ENCODE data around the gene ZNF319.
"Not testable (repeated sequence)": the region's sequence is repeated elsewhere in the genome, so short reads cannot be mapped to it uniquely, and the experiment has no call there.

ZNF319 gene

DNA sequence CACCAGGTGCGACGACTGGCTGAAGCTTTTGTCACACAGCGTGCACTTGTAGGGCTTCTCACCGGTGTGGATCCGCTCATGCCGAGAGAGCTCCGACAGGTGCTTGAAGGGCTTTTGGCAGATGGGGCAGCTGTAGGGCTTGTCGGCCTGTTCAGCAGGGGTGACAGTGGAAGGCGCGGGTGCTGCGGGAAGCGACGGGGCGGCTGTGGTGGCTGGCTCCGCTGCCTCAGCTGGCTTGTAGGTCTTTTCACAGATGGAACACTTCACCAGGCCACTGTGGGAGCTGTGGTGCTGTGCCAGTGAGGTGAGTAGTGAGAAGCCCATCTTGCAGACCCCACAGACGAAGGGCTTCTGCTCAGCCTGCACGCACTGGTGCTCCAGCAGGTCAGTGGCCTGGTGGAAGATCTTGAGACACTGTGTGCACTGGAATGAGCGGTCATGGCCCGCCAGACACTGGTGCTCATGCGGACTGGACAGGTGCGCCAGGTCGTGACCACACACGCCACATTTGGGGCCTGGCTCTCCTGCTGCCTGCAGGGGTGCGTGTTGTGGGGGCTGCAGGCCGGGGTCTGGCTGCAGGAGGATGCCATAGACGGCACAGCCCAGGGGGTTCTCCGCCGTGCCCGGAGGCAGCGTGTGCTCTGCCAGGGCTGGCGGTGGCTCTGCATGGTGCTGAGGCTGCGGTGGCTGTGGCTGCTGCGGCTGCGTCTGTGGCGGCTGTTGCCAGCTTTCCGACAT is 2.8 kb downstream of the ZNF319 start:
- DNase-seq (ENCODE audit: low read depth in 3 of 3), result no peak

DNA sequence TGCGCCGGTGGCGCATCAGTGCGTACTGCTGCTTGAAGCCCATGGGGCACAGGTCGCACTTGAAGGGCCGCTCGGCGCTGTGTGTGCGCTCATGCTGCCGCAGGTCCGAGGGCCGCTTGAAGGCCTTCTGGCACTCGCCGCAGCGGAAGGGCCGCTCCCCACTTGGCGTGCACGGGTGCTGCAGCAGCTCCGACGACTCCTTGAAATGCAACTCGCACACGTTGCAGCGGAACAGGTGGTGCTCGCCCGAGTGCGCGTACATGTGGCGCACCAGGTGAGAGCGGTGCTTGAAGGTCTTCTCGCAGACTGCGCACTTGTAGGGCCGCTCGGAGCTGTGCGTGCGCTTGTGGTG is 3.3 kb downstream of the ZNF319 start:
- no peak for DNase-seq (ENCODE audit: low read depth in 3 of 3)

DNA sequence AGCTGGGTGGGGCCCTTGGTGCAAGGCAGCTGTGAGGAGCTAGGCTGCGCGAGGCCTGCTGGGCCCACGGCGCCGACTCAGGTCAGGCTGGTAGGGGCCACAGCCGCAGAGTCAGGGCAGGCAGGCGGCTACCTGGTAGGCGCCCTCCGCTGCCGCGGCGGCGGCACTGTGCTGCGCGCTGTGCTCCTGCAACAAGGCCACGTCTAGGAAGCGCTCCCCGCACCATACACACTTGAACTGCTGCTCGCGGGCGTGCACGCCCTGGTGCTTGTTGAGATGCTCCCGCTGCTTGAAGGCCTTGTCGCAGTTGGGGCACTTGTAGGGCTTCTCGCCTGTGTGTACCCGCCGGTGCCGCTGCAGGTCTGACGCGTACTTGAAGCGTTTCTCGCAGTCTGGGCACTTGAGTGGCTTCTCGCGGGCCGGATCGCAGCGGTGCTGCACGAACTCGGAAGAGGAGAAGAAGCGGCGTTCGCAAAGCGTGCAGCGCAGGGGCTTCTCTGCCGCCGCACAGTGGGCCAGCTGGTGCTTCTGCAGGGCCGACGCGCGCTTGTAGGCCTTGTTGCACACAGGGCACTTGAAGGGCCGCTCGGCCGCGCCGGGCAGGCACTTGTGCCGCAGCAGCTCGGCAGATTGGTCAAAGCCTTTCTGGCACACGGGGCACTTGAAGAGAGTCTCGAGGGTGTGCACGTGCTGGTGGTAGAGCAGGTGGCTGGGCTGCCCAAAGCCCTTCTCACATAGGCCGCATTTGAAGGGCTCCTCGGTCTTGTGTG is 3.9 kb downstream of the ZNF319 start:
- no peak for DNase-seq (ENCODE audit: low read depth in 3 of 3)

DNA sequence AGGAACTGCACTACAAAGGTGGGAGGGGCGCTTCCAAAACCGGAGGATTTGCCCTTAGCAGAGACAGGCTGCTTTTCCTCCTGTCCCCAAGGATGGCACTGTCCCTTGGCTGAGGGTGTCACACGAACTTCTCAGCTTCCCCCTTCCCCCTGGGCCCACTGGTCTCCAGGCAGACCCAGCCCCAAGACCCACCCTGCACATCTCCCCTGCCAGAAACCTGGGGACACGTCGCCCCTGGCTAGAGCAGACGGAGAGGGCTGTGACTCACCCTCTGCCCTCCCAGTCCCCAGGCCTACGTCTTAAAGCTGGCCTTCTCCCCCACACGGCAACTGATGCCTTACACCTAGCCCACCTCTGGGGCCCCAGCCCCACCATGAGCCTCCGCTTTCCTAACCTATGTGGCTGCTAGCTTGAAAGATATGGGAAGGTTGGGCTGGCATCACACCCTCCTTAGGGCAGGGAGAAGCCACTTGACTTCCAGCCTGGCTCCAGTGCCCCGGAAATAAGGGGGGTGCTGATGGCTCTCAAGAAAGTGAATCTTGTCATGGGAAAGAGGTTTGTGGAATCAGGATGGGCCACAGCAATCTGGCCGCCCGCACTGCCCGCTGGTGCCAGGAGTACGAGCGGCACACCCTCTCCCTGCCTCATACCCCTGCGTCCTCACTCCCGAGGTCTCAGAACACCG is 4.6 kb downstream of the ZNF319 start:
- no peak for DNase-seq (ENCODE audit: low read depth in 3 of 3)

DNA sequence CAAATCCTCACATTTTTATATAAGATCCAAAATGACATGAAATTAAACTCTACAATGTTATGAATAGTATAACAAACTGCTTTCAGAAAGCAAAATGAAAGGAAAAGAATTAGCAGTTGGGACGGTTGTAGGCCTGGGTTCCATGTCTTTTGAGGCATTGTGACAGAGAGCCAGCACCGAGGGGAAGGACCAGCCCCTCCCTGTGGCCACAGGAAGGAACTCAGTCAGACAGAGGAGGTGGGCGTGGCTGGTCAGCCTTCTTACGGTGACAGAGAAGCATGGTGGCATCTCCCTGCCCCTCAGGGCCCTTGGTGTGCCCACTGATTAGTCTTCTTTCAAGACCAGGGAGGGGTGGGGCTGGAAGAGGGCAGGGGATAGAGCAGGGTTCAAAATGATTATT is 5.7 kb downstream of the ZNF319 start:
- DNase-seq (ENCODE audit: low read depth in 3 of 3), result no peak

DNA sequence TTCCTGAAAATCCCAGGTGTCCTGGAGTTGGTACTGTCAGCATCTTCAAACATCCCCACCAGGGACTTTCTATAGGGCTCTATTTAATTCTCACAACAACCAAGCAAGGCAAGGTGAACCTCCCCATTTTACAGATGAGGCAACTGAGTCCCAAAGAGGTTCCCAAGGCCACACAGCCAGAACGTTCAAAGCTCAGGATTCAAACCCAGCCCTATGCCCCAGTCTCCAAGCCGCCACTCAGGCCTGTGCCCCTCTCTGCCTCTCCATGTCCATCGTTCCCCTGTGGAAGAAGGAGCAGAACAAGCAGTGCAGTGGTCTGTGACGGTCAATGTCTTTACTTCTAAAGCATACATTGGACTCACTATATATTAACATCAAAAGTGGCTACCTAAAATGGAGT is 6.1 kb downstream of the ZNF319 start:
- no peak for DNase-seq (ENCODE audit: low read depth in 3 of 3)

DNA sequence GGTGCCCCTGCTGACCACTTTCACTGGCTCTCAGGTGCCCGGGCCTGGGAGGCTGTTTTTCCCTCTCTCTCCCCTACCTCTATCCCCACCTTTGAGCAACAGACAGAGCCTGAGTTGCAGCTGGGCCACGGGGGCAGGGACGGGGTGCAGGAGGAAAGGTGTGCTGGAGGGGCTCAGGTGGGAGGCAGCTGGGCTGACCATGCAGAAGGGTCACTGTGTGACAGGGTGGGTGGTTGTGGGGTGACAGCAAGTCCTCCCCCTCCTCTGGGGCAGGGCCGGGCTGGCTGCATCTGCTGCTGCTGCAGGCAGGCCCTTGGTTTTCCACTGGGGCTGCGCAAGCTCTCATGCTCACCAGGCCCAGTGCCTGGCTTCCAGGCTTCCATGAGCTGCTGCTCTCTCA is 6.6 kb downstream of the ZNF319 start:
- no peak for DNase-seq (ENCODE audit: low read depth in 3 of 3)

DNA sequence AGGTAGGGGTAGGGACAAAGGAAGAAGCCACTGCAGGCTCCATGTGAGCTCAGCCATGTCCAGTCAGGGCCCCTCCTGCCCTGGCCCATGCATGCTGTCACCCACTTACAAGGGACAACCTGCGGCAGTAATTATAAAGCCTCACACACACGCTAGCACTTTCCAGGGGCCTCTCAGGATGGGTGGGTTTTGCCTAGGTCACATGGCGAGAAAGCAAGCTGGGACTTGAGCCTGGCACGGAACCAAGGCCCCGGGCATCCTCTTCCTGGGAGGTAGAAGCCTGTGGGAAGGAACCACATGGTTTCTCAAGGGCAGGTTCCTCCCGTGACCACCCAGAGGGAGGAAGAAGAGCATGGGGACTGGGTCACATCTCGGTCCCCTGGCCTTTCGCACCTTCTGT is 7.0 kb downstream of the ZNF319 start:
- no peak for DNase-seq (ENCODE audit: low read depth in 3 of 3)

DNA sequence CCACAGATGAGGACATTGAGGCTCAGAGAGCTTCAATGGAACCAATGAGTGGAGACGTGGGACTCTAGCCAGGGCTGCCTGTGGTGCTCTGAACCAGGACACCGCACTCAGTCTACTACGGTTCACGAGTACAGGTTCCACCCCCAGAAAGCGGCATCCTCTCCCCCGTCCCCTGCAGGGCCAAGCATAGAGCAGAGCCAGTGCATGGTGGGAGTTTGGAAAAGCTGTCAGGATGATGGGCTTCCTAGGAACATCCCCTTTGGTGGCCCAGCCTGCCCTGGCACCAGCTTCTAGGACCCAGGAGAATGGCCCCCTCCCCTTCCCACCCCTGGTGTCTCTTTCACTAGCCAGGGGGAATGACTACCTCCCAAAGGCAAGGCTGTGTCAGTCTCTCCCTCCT is 8.4 kb downstream of the ZNF319 start:
- DNase-seq (ENCODE audit: low read depth in 3 of 3), result no peak

DNA sequence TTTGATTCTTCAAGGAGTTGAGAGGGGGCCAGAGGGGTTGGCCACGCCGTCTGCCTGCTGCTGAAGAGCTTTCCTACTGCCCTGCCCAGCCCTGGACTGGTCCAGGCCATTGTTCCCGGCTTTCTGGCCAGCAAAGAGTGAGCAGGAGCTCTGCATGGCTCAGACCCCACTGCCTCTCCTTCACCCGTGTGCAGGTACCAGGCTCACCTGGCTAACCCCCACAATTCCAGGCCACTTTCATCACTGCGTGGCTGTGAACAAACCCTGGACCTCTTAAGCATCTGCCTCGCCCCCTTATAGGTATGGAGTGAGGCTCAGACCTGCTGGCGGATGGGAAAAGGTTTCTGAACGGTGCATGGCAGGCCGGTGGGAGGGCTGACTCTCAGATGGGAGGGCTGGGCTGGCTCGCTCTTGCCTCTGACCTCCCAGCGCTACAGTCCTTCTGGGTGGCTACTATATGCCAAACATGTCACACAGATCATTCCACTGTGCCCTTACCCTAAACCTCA is 8.9 kb downstream of the ZNF319 start:
- DNase-seq (ENCODE audit: low read depth in 3 of 3), result no peak

DNA sequence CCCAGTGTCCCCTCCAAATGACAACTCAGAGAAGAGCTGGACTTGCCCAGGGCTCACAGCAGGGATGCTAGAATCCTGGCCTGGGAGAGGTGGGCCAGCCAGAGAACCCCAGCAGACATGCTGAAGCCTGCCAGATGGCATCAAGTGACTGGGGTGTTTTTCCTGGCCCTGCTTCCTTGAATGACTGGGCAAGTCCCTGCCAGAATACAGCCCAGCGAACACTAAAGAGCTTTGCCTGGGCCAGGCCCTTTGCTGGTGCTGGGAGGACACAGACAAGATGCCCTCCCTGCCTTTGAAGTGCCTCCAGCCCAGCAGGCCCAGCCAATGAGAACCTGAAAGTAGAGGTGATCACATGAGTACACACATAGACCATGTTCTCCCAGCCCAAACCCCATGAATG is 11.5 kb downstream of the ZNF319 start:
- no peak for DNase-seq (ENCODE audit: low read depth in 3 of 3)

DNA sequence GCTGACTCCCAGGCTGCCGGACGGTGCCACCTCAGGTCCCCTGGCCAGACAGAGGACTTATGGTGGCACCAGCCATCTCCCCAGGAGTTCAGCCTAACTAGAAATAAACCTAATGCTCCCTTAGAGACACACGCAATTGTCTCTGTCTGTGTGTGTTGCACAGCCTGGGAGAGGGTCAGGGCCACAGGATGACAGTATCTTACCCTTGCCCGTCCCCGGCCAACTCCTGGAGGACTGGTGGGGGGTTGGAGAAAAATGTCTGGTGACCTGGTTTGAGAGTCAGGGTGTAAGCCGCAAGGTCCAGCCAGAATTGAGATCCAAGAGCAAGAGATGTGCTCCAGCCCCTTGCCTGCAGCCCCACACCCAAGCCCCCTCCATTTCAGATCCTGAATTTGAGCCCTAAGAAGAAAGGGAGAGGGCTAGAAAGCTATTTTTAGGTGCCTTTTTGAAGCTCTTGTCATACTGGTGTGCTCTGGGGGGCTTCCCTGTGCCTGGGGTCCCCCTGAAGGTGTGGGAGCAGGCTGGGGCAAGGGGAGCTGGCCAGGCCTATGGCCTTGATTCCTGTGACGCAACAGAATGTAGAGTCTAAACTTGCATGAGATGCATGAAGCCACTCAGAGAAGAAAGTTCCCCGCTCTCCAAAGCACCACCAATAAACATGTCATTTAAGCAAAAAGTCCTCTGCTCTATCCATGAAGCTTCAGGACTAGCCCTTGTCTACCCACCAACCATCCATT is 12.9 kb downstream of the ZNF319 start:
- DNase-seq (ENCODE audit: low read depth in 3 of 3), result no peak

DNA sequence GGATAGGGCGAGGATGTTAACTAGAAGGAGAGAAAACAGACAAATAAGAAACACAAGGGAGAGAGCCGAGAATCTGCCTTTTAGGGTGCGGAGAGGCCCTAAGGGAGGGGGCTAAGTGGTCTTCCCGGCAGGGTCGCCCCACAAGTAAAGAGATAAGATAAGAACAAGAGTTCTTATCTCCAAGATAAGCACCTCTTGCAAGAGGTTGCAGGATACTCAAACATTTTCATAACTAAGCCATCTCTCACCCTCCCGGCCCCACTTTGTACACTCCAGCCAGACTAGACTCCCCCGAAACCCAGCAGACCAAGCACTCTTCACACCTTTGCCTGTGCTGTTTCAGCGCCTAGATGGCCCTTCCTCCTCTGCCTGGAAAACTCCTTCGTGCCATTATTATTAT is 14.3 kb downstream of the ZNF319 start:
- DNase-seq (ENCODE audit: low read depth in 3 of 3), result no peak

DNA sequence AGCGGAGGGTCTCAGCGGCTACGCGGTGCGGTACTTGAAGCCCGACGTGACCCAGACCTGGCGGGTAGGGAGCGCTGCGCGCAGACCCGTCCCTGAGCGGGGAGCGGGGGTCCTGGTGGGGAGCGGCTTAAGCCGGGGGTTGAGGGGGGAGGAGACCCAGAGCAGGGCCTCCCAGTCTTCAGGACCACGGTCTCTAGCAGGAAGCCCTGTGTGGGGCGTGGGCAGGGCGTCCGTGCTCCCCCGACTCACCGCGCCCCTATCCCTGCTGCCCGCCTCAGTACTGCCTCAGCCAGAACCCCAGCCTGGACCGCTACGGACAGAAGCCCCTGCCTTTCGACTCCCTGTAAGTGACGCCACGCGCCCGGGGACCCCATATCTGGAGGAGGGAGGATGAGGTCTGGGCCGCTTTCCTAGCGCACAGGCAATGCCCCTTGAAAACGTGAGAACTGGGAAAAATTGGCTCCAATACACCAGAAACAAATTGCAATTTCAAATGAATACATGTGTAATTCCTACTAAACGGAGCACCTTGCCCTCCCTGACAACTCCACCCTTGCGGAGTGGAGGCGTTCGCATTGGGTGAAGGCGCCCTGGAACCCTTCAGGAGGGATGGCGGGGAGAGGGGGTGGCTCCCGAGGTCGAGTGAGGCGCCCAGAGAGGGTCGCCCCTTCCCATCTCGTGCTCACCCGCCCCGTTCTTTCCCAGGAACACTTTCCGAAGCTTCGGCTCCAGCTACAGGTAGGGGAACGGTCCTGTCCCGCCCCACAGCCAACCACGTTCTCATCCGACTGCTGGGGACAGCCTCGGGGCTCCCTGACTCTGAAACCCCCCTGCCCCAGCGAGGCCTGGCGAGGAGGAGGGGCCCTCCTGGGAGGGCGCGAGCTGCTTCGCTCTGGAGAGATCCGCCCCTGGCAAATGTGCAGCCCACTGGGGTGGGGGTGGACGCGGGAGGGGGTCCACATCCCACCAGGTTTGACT is 15.0 kb downstream of the ZNF319 start:
- DNase-seq (ENCODE audit: low read depth in 3 of 3), result no peak

DNA sequence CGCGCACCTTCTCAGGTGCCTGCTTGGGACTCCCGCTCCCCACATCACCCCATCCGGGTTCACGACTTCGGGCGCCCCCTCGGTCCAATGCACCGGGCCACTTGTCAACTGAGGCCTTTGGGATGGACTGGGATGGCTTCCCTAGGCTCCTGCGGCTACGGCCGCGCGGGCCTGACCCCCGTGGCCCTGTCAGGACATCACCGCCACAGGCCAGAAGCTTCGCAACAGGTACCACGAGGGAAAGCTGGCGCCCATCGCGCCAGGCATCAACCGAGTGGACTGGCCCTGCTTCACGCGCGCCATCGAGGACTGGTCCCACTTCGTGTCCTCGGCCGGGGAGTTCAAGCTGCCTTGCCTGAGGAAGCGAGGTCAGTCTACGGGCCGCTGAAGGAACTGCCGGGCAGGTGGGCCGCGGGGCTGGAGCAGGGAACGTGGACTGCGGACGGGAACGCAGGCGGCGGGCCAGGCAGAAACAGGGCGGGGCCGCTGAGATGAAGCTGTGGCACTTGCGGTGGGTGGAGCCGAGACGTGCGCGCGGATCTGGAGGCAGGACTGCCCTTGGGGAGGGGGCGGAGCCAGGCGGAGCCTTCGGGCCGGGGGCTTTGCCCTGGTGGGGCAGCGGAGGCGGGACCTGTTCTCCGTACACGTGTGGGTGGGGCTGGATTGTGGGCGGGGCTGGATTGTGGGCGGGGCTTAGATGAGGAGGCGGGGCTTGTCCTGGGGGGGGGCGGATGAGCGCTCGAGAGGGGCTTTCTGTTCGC is 15.8 kb downstream of the ZNF319 start:
- peak; percentile 81 to 88 (median 88) for DNase-seq (ENCODE audit: low read depth in 3 of 3)

DNA sequence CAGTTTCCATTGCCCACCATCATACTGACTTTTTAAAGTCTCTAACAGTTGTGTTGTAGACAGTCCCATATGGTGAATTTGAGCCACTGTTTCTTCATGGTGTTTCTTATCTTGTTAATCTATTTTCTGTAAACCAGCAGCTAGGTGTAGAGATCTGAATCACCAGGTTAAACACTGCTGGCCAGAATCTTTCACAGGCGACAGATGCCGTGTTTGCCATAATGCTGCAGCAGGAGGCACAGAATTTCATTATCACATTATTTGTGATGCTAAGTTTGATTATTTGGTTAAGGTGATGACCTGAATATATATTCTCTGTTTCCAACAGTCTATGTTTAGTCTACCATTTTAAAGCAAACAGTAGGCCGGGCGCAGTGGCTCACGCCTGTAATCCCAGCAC is 18.1 kb downstream of the ZNF319 start:
- DNase-seq (ENCODE audit: low read depth in 3 of 3), result no peak

DNA sequence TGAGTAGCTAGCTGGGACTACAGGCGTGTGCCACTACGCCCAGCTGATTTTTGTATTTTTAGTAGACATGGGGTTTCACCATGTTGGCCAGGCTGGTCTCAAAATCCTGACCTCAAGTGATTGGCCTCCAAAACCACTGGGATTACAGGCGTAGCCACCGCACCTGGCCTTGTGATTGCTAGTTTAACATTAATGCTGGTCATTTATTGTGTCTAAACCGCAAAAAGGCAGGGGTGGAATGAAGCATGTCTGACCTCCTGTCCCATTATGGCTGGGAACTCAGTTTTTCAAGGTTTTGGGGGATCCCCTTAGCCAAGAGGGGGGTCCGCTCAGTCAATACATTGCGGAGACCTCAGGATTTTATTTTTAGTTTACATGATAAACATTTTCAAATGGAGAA is 18.8 kb downstream of the ZNF319 start:
- DNase-seq (ENCODE audit: low read depth in 3 of 3), result no peak

DNA sequence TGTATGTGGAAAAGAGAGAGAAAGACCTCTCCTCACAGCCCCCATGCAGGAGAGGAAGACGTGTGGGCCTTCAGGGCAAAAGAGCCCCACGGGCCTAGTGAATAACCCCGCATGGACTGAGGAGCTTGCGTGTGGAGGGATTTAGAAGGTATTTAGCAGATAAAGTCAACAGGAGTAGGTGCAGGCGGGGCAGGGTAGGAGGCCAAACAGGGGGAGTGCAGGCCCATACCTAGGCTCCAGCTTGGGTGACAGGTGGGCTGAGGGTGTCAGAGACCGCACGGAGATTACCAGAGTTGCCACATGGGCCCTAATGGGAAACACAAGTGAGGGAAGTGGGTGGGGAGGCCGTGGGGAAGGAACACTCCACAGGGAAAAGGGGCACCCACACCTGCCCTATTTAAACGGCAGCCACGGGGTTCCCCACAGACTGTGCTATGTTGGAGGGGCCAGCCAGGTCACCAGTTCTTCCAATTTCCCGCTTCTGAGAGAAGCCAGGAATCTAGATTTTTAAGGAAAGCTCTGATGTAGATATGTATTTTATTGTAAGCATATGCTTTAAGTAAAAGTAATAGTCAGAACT is 21.4 kb downstream of the ZNF319 start:
- DNase-seq (ENCODE audit: low read depth in 3 of 3), result no peak

DNA sequence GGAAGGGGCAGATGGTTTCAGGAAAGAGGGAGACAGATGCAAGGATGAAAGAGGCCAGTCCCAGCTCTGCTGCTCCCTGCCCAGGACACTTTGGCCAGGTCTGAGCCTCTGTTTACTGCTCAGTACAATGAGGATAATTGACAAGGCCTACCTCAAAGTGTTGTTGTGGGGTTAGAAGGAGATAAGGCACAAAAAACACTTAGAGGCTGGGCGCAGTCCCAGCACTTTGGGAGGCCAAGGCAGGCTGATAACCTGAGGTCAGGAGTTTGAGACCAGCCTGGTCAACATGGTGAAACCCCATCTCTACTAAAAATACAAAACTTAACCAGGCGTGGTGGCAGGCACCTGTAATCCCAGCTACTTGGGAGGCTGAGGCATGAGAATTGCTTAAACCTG is 22.4 kb downstream of the ZNF319 start:
- not testable (repeated sequence) for DNase-seq (ENCODE audit: low read depth in 3 of 3)
